T-helper 9 cell (primary cell): ENCODE measurements around the gene RBMS1.
"Not testable (repeated sequence)": the region's sequence is repeated elsewhere in the genome, so short reads cannot be mapped to it uniquely, and the experiment has no call there.

ENCODE experiments used
- DNase-seq: peaks from one replicate; pipeline ENCODE4 v3.0.0-alpha.2; 2020

Gene RBMS1

GRCh38 chr2:160501370-160501769 is 7.8 kb upstream of the RBMS1 start:
- no peak for DNase-seq

GRCh38 chr2:160499865-160500264 is 6.3 kb upstream of the RBMS1 start:
- no peak for DNase-seq

- no peak for DNase-seq
Measured at GRCh38 chr2:160498137-160498536, 4.5 kb upstream of the RBMS1 start.

GRCh38 chr2:160494201-160494644 is 616 bp upstream of the RBMS1 start:
- no peak for DNase-seq

- DNase-seq: peak; percentile 64
Measured at GRCh38 chr2:160492401-160493226, 993 bp downstream of the RBMS1 start.

- DNase-seq: no peak
Measured at GRCh38 chr2:160491911-160492371, 1.7 kb downstream of the RBMS1 start.

GRCh38 chr2:160490733-160491685 is 2.6 kb downstream of the RBMS1 start:
- DNase-seq: no peak

- DNase-seq: no peak
Measured at GRCh38 chr2:160489111-160489510, 4.5 kb downstream of the RBMS1 start.

GRCh38 chr2:160488289-160488688 is 5.3 kb downstream of the RBMS1 start:
- not testable (repeated sequence) for DNase-seq

GRCh38 chr2:160486341-160486740 is 7.3 kb downstream of the RBMS1 start:
- DNase-seq: no peak

- no peak for DNase-seq
Measured at GRCh38 chr2:160484859-160485520, 8.6 kb downstream of the RBMS1 start.

- peak; percentile 15 for DNase-seq
Measured at GRCh38 chr2:160482673-160483072, 10.9 kb downstream of the RBMS1 start.

GRCh38 chr2:160479269-160479668 is 14.3 kb downstream of the RBMS1 start:
- no peak for DNase-seq

GRCh38 chr2:160478660-160479059 is 14.9 kb downstream of the RBMS1 start:
- DNase-seq: no peak

GRCh38 chr2:160477032-160477431 is 16.6 kb downstream of the RBMS1 start:
- no peak for DNase-seq

GRCh38 chr2:160474891-160475787 is 18.5 kb downstream of the RBMS1 start:
- DNase-seq: no peak

- no peak for DNase-seq
Measured at GRCh38 chr2:160474319-160474645, 19.3 kb downstream of the RBMS1 start.

- DNase-seq: no peak
Measured at GRCh38 chr2:160473468-160474318, 19.9 kb downstream of the RBMS1 start.

- no peak for DNase-seq
Measured at GRCh38 chr2:160472839-160473251, 20.8 kb downstream of the RBMS1 start.

GRCh38 chr2:160471950-160472349 is 21.7 kb downstream of the RBMS1 start:
- no peak for DNase-seq

GRCh38 chr2:160469621-160470204 is 23.9 kb downstream of the RBMS1 start:
- no peak for DNase-seq
